Activated B cell treated with CpG ODN at 0.5 μM for 24 hours (primary cell): ENCODE results near the gene ZMYND11. TPM values are rescaled to one million over a fixed set of nuclear protein-coding genes. Genes with fewer than 3 reads are reported as not detected.

Experiments used
- ATAC-seq: fragments of 200-7000 bp; cut with Tn5 transposase; one replicate; pipeline ENCODE4 v1.10.0; 2021; ENCODE audit warnings: low read depth, mild to moderate bottlenecking, moderate library complexity
- CTCF ChIA-PET: fragments of 350-600 bp; sonication (Branson Sonifier 250); formaldehyde crosslinking; loops from one replicate; lab custom pipeline; 2021; ENCODE audit warnings: antibody characterized with exemption; lab: Charles Lee
- POLR2A ChIA-PET: fragments of 350-600 bp; sonication (Branson Sonifier 250); formaldehyde crosslinking; loops from one replicate; lab custom pipeline; 2021; ENCODE audit warnings: antibody characterized with exemption; lab: Charles Lee
- DNase-seq: peaks from one replicate; pipeline ENCODE4 v3.0.0; 2022
- H3K27ac Mint-ChIP-seq: one replicate; pipeline ENCODE4 v1.8.0; 2020; ENCODE audit warnings: mixed read lengths
- H3K27me3 Mint-ChIP-seq: one replicate; pipeline ENCODE4 v1.8.0; 2021; ENCODE audit warnings: mixed read lengths
- H3K36me3 Mint-ChIP-seq: one replicate; pipeline ENCODE4 v1.8.0; 2021; ENCODE audit warnings: low read depth, mixed read lengths
- H3K4me1 Mint-ChIP-seq: one replicate; pipeline ENCODE4 v1.8.0; 2021; ENCODE audit warnings: mixed read lengths
- H3K4me3 Mint-ChIP-seq: one replicate; pipeline ENCODE4 v1.8.0; 2020; ENCODE audit warnings: mild to moderate bottlenecking, mixed read lengths
- H3K9me3 Mint-ChIP-seq: one replicate; pipeline ENCODE4 v1.8.0; 2020; ENCODE audit warnings: mixed read lengths
- CTCF ChIP-seq: fragments of 200-600 bp; IDR thresholded peaks from one replicate; pipeline ENCODE4 v1.8.0; 2022; ENCODE audit warnings: antibody characterized with exemption, mild to moderate bottlenecking
- intact Hi-C: fragments of 100-400 bp; cut with micrococcal nuclease; formaldehyde crosslinking; loops from one replicate; pipeline ENCODE4 v1.15.1; 2024
- total RNA-seq: library from RNA; stranded (reverse); gene quantifications from 2 replicates; pipeline ENCODE4 v1.2.3, GENCODE V29; 2022

The ZMYND11 gene
- total RNA-seq, 1 donor from 2014 or later, result 25.6 TPM

DNA sequence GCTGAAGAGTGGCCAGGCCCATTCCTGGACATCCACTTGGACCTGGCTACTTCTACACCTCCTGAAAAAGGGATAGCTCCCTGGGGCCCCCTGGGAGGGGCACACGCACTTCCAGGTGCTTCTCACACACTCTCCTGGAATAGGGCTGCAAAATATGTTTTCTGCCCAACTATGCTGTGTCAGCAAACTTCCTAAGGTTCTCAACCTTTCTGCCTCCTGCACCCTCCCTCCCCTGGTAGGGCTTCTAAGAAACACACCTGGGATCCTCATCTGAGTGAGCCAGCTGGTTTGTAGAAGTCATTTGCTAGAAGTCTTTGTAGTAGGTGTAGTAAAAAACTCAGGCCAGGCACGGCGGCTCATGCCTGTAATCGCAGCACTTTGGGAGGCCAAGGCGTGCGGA, 136.5 kb downstream of the ZMYND11 start:
- Mint-ChIP-seq H3K4me1 (no peaks in the 10 kb centered on the region), H3K4me3 (no peak overlapping the region), H3K9me3 (no peaks in the 10 kb centered on the region), H3K27me3 (no peaks in the 10 kb centered on the region), H3K27ac (no peak overlapping the region), H3K36me3 (no peaks in the 10 kb centered on the region)
- ATAC-seq, result no peak
- intact Hi-C loops, result no loop called here
- TF ChIP-seq CTCF, result no peak
- POLR2A ChIA-PET, result no interaction called here
- no peak for DNase-seq
- CTCF ChIA-PET, result no interaction called here

- H3K9me3 Mint-ChIP-seq, result no peaks in the 10 kb centered on the region
- H3K27me3 Mint-ChIP-seq, result peaks cover 2% of the 10 kb centered on the region
- ATAC-seq (no peak), DNase-seq (no peak)
- no peak for TF ChIP-seq CTCF
- ChIA-PET POLR2A (no interaction called here), CTCF (no interaction called here)
- H3K4me3 Mint-ChIP-seq, result no peak overlapping the region
- no peak overlapping the region for H3K27ac Mint-ChIP-seq
- no peaks in the 10 kb centered on the region for H3K4me1 Mint-ChIP-seq
- H3K36me3 Mint-ChIP-seq, result peaks cover 4% of the 10 kb centered on the region
- intact Hi-C loops, result no loop called here
These were observed 137.8 kb downstream of the ZMYND11 start for GRCh38 chr10:273088-273487.

GRCh38 chr10:274866-275265, 139.6 kb downstream of the ZMYND11 start:
- DNase-seq, result no peak
- no peaks in the 10 kb centered on the region for H3K4me1 Mint-ChIP-seq

DNA sequence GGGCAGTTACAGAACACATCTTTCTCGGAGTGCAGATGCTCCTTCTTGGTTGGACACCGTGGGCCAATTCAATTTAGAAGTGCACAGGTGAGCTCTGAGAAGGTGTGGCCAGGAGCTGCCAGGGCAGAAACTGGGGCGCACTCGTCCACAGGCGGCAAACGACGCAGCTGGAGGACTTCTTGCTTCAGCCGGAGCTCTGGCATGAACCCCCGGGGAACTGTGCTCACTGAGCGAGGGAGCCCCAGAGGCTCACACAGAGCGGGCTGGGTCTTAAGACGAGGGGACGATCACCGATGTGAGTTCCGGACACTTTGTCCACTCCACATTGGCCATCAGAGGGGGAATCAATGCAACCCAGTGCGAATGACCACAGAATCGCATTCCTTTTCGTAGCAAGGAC, 140.4 kb downstream of the ZMYND11 start:
- peaks cover 2% of the 10 kb centered on the region for H3K27me3 Mint-ChIP-seq
- DNase-seq (no peak), ATAC-seq (no peak)
- ChIA-PET POLR2A (no interaction called here), CTCF (no interaction called here)
- no peaks in the 10 kb centered on the region for H3K9me3 Mint-ChIP-seq
- intact Hi-C loops, result no loop called here
- no peak overlapping the region for H3K27ac Mint-ChIP-seq
- peaks cover 7% of the 10 kb centered on the region for H3K36me3 Mint-ChIP-seq
- no peak for TF ChIP-seq CTCF
- no peaks in the 10 kb centered on the region for H3K4me1 Mint-ChIP-seq
- no peak overlapping the region for H3K4me3 Mint-ChIP-seq

More at GRCh38 chr10:274866-275265, 139.6 kb downstream of the ZMYND11 start:
- no peaks in the 10 kb centered on the region for H3K9me3 Mint-ChIP-seq
- no peak overlapping the region for H3K4me3 Mint-ChIP-seq
- no peak overlapping the region for H3K27ac Mint-ChIP-seq
- ChIA-PET POLR2A (no interaction called here), CTCF (no interaction called here)
- H3K27me3 Mint-ChIP-seq, result peaks cover 2% of the 10 kb centered on the region
- intact Hi-C loops, result no loop called here
- H3K36me3 Mint-ChIP-seq, result peaks cover 7% of the 10 kb centered on the region
- no peak for ATAC-seq
- no peak for TF ChIP-seq CTCF

GRCh38 chr10:277963-278362, 142.7 kb downstream of the ZMYND11 start:
- H3K36me3 Mint-ChIP-seq, result peaks cover 7% of the 10 kb centered on the region
- CTCF ChIA-PET, result no interaction called here

More at GRCh38 chr10:277963-278362, 142.7 kb downstream of the ZMYND11 start:
- no peak for ATAC-seq
- no peak for DNase-seq
- intact Hi-C loops, result no loop called here
- H3K9me3 Mint-ChIP-seq, result no peaks in the 10 kb centered on the region
- H3K4me3 Mint-ChIP-seq, result no peak overlapping the region
- peaks cover under 1% of the 10 kb centered on the region for H3K4me1 Mint-ChIP-seq
- H3K27me3 Mint-ChIP-seq, result peaks cover 2% of the 10 kb centered on the region
- H3K27ac Mint-ChIP-seq, result no peak overlapping the region
- TF ChIP-seq CTCF, result no peak
- POLR2A ChIA-PET, result no interaction called here
